Suppressor macrophage treated with lipopolysaccharide for 4 hours (primary cell): Measurements from ENCODE around the gene ZNF776.
"Not testable (repeated sequence)": the region's sequence is repeated elsewhere in the genome, so short reads cannot be mapped to it uniquely, and the experiment has no call there.

Source experiments
- DNase-seq: peaks from one replicate; pipeline ENCODE4 v3.0.0-alpha.2; 2020

Gene ZNF776

GRCh38 chr19:57779220-57779845 is 32.7 kb downstream of the ZNF776 start:
- no peak for DNase-seq

- DNase-seq = no peak
Measured at GRCh38 chr19:57786286-57786685, 39.7 kb downstream of the ZNF776 start.

- DNase-seq = no peak
Measured at GRCh38 chr19:57786906-57787305, 40.3 kb downstream of the ZNF776 start.

GRCh38 chr19:57788114-57788692 is 41.6 kb downstream of the ZNF776 start:
- no peak for DNase-seq

- no peak for DNase-seq
Measured at GRCh38 chr19:57789288-57789687, 42.7 kb downstream of the ZNF776 start.

GRCh38 chr19:57796580-57796979 is 50.0 kb downstream of the ZNF776 start:
- not testable (repeated sequence) for DNase-seq

GRCh38 chr19:57800696-57801095 is 54.1 kb downstream of the ZNF776 start:
- no peak for DNase-seq

- DNase-seq = no peak
Measured at GRCh38 chr19:57802269-57802668, 55.7 kb downstream of the ZNF776 start.

GRCh38 chr19:57803265-57803593 is 56.6 kb downstream of the ZNF776 start:
- DNase-seq = peak; percentile 41

GRCh38 chr19:57803594-57804325 is 57.1 kb downstream of the ZNF776 start:
- peak; percentile 31 for DNase-seq

GRCh38 chr19:57807541-57807940 is 60.9 kb downstream of the ZNF776 start:
- DNase-seq = no peak
